H4 (cell line): ENCODE measurements around the gene SLC27A4. TPM values are rescaled to one million over a fixed set of nuclear protein-coding genes. Genes with fewer than 3 reads are reported as not detected.

Experiments used
- DNase-seq: peaks from one replicate; pipeline ENCODE4 v3.0.0-alpha.2; 2015; ENCODE audit warnings: low spot score
- total RNA-seq: library from RNA; depleted of rRNA; stranded (reverse); fragments of >200 nt; shearing (Covaris generic); gene quantifications from 2 replicates; pipeline ENCODE4 v1.2.3, GENCODE V29; 2014; rRNA removed

The SLC27A4 gene
- 15.1 and 21.9 TPM in 2 replicates for total RNA-seq

DNA sequence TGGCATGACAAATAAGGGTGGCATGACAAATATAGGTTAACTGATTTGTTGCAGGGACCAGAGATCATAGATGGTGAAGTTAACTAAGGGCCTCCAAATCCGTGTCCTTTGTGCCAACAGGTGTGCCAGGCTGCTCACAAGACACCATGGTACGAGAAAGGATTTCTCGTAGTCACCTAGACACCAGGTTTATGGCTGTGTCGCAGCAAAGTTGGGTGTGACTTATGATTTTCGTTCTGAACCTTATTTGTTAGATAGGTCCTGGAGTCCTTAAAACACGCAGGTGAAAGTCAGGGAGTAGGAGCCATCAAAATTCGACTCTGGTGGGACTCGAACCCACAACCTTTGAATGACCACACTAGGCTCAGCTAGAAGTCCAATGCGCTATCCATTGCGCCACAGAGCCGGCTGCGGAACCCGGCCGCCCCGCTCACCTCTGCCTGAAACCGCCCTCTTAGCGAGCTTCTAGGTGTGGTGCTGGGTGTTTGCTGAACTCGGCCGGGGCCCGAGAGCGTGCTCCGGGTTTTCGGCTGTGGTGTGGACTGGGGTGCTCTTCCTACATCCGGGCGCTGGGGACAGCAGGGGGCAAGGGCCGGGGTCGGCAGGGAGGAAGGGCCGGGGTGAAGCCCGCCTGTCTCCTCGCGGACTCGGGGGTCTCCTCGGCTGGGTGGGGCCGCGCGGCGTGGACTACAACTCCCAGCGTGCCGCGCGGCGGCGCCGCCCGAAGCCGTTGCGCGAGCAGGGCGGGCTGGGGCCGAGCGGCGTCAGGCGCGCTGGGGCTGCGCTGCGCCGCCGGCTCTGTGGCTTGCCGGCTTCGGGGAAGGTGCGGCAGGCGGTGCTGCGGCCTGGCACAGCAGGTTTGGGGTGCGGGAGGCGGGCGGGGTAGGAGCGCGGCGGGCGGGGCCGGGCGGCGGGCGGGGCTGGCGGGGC, at the start of gene SLC27A4:
SLC27A4 (plus strand) TSS at position 767 of the 930 bp plus-strand sequence. CDS start 2,606 bp downstream, outside the sequence.
- DNase-seq = peak; percentile 49

DNA sequence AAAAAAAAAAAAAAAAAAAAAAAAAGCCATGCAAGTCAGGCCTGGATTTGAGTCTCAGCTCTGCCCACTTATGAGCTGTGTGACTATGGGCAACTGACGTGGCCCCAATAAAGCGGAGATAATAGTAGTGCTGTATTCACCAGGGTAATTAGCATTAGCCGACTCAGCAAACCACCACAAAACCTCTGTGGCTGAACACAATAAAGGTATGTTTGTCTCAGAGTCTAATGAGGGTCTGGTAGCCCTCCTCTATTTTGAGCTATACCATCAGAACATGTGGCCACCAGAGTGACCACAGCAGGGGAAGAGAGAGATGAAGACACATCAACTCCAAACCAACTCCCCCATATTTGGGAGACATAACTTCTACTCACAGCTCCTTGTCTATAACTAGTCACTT, 48.3 kb upstream of the SLC27A4 start:
- no peak for DNase-seq

DNA sequence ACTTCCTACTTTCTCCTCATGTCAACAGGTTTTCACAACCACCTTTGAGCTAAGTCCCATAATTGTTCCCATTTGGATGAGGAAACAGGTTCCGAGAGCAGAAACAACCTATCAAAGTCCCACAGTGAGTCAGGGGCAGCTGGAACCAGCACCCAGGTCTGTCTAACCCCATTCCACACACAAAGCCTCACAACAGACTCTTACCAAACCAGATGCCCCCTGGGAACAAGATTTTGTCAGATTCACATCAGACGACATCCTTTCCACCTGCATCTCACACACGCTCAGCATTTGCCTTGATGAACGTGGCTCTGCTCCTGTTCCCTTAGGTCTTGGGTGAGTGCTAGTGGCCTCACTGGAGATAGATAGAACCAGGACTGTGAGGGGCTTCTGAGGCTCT, 47.2 kb upstream of the SLC27A4 start:
- no peak for DNase-seq

DNA sequence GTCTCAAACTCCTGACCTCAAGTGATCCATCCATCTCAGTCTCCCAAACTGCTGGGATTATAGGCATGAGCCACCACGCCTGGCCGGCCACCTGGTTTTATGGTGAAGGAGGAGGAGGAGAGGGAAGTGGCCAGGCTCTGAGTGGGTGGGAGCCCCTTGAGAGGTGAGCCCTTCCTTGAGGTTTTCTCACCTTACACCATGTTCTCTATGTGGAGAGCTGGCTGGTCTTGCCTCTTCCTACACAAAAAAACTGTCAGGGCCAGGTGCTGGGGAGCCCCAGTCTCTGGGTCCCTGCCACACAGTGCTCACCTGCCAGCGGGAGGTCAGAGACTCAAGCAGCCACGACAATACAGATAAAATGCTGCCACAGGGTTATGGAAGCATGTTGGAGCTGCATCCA, 46.2 kb upstream of the SLC27A4 start:
- DNase-seq = no peak

DNA sequence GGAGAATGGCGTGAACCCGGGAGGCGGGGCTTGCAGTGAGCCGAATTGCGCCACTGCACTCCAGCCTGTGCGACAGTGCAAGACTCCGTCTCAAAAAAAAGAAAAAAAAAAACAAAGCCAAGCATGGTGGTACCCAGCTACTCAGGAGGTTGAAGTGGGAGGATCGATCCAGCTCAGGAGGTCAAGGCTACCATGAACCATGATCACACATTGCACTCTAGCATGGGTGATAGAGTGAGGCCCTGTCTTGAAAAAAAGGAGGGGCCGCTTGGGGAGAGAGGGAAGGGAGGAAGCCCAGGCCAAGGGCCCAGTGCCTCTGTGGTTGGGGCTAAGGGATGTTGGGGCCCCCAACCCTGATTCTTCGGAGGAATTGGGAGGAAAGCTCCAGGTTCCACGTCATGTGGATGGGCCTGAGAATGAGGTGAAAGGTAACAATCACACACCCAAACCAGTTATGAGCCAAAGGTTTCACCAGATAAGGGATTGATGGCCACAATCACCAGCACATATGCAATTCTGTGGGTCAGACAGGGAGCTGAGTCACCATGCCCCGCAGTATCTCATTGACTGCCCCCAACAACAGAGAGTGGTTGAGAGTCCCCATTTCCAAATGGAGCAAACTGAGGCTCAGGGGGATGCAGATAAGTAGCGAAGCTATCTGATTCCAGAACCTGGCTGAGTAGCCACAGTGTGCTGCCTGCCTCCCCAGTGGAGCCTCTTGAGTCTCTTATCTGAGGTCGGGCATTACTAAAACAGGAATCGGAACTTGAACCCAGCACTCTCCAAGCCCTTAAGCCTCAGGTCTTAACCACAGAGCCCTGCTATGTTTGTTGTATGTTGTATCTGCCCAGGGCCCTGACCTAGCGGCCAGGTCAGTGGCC, 43.7 kb upstream of the SLC27A4 start:
- DNase-seq = no peak

DNA sequence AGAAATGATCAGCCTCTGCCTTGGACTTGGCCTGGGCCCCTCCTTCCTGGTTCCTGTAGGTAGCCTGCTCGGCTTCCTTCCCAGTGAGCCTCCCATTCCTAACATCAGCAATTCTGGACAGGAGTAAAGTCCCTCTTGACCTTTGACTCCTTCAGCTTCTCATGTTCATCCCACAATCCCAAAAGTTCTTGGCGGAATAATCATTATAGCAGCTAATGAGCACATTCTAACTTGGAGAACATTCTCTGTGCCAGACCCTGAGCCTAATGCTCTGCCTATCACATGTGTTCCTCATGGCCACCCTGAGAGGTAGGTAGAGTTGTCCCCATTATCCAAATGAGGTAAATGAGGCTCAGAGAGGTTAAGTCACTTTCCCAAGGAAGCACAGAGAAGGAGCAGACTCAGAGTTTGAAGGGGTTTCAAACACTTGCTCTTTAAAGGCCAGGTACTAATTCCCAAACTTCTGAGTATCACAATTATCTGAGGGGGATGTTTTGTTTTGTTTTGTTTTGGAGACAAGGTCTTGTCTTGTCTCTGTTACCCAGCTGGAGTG, 43.0 kb upstream of the SLC27A4 start:
- DNase-seq = no peak

DNA sequence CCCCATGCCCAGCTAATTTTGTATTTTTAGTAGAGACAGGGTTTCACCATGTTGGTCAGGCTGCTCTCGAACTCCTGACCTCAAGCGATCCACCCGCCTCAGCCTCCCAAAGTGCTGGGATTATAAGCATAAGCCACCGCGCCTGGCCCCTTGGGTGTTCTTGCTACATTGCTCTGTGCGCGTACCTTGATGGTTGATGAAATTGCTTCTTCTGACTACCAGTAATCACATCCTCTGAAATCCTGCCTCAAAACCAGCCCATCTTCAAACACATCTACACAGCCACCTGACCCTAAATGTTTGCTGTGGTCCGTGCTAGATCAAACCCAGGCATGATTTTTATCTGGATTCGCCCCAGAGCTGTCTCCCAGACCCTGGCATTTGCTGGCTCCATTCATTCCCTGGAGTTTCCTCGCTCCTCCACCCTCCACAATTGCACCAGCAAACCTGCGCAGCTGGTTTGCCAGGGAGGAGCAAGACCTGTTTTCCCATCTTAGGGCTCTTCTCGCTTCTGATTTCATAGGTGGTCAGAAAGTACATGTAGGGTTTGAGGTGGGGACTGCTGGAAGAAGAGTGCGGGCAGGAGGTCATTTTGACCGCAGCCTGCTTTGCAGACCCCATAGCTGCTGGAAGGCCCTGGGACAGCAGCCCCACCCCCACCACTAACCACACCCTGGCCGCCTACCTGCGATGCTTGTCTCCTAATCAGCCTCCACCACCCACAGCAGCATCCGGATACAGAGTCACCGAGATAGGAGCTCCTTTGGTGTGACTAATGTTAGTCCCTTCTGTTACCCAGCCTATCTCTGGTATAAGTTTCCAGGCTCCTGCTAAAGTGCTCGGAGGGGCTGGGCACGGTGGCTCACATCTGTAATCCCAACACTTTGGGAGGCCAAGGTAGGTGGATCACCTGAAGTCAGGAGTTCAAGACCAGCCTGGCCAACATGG, 41.5 kb upstream of the SLC27A4 start:
- no peak for DNase-seq

DNA sequence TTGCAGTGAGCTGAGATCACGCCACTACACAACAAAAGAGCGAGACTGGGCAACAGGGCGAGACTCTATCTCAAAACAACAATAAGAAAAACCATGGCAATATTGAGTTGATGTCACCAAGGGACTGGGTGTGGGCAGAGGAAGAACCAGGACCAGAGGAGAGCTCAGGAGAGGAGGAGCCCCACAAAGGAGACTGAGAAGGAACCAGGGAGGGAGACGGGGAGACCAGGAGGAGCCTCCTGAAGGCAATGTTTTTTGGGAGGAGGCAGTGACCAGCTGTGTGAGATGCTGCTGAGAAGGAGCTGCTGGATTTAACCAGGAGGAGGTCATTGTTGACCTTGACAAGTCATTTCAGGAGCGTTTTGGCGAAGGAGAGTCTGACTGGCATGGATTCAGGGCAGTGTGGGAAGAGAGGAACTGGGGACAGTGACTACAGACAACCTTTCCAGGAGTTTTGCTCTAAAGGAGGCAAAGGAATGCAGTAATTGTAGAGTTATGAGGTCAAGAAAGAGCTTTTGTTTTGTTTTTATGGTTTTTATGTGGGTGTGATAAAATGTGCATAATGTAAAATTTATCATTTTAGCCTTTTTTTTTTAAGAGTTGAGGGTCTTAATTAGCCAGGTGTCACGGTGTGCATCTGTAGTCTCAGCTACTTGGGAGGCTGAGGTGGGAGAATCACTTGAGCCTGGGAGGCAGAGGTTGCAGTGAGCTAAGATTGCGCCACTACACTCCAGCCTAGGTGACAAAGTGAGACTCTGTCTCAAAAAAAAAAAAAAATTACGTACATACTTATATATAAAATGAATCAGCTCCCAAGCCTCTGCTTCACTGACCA, 36.0 kb upstream of the SLC27A4 start:
- DNase-seq = no peak

DNA sequence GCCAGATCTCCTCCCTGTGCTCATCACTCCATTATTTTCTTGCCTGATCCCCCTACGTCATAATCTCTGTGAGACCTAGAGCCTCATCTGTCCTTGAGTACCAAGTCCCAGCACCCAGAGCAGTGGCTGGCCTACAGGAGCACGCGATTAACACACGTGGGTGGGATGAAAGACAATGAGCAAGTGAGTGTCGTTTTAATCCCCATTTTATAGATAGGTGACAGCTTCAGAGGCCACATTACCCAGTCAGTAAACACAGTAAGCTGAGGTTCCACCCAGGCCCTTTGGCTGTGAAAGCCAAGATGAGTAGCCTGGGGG, 35.4 kb upstream of the SLC27A4 start:
- DNase-seq = no peak

DNA sequence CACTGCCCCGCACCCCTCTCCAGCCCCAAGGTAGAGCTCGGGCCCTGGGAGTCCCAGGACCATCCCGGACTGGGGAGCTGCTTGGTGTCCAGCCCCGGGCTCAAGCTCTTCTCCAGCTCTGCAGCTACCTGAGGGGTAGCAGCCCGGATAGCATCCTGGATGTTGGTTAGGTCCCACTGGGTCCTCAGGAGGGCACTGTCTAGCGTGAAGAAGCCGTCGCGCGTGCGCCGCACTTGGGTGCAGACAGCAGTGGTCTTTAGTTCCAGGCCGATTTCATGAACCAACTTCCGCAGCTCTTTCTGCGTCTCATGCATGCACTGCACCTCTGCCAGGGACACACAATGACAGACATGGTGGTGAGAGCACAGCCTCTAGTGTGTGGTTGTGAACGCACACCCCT, 30.8 kb upstream of the SLC27A4 start:
- DNase-seq = no peak

DNA sequence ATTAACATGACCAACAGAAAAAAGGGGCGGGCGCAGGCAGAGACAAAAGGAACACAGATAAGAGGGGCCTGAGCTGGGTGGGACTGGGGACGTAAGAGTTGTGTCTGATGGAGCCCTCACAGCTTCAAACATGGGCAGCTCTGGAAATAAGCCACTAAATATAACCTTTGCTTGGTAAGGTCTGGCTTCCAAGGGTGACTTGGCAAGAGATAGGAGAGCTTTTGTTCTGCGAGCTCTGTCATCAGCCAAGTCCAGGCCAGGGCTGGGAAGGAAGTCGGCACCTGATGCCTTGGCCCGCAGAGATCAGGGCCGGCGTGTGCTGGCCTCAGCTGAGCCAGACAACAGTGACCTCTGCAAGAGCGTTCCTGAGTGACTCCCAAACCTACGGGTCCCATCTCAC, 29.9 kb upstream of the SLC27A4 start:
- DNase-seq = no peak

DNA sequence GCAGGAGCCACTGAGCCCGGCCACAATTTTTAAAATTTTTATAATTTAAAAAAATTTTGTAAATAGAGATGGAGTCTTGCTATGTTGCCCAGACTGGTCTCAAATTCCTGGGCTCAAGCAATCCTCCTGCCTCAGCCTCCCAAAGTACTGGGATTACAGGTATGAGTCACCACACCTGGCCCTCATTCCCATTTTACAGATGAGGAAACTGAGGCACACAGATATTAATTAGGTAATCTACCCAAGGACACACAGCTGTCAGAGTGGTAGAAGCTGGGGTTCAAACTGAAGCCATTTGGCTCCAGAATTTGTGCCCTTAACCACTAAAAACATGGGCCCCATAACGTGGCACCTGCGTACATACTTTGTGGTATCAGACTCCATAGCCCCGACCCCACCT, 25.6 kb upstream of the SLC27A4 start:
- DNase-seq = no peak

DNA sequence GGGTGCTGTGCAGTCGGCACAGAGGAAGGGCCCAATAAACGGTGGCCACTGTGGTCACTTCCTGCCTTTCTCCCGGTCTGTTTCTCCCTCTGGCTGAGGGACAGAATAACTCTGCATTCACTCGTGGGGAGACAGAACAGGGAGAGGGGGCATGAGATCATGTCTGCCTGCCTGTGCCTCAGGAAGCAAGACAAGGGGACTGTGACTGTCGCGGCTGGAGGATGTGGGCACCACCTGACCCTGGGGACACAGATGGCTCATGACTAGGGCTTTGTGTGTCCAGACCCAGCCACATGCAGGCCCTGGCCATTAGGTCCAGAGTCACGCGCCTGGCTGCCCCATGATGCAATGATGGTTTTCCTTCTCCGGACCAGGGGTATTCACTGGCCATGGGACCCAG, 23.9 kb upstream of the SLC27A4 start:
- no peak for DNase-seq

DNA sequence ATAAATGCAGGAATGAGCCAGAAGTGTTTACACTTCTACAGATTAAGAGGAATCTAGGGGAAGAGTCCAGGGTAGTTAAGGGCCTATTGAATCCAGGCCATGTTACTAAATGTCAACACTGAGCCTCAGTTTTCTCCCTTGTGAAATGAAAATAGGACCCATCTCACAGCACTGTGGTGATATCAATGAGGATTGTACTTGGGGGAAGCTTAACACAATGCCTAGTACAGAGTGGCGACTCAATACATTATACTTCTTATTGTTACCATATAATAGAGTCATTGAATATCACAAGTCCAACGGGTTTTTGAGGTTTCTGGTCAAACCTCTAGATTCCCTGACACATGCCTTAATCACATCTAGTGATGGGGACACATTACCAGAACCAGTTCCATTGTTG, 22.7 kb upstream of the SLC27A4 start:
- no peak for DNase-seq

DNA sequence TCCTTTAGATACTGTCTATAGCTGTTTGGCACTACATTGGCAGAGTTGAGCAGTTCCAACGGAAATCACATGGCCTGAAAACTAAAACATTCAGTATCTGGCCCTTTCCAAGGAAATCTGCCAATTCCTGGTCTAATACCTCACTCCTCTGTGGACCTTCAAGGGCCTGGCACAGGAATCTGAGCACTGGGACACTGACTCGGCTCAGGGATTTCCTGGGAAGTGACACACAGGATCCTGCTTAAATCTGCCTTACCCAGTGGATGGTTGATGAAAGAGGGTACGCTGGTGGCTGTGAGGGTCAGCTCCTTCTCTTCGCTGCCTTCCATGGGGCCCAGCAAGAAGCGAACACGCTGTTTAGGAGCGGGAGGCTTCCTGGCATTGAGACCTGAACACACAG, 19.0 kb upstream of the SLC27A4 start:
- no peak for DNase-seq

DNA sequence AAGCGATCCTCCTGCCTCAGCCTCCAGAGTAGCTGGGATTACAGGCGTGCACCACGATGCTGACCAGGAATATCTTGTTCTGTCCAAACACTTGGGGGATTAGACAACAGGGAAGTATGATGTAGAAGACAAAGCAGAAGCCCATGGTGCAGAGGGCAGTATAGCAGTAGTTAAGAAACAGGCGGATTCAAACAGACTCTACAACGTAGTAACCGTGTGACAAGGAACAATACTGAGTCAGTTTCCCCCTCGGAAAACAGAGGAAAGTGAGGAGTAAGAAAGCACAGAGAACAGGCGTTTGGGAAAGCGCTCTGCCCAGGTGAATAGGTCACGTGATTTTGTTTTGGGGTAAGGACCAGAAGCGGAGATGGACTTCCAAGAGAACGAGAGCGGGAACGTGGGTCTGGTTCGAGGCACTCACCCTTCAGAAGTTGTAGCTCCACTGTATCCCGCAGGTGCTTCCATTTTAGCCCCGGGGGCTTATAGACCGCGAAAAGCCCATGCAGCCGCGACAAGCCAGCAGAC, 18.4 kb upstream of the SLC27A4 start:
- DNase-seq = no peak

DNA sequence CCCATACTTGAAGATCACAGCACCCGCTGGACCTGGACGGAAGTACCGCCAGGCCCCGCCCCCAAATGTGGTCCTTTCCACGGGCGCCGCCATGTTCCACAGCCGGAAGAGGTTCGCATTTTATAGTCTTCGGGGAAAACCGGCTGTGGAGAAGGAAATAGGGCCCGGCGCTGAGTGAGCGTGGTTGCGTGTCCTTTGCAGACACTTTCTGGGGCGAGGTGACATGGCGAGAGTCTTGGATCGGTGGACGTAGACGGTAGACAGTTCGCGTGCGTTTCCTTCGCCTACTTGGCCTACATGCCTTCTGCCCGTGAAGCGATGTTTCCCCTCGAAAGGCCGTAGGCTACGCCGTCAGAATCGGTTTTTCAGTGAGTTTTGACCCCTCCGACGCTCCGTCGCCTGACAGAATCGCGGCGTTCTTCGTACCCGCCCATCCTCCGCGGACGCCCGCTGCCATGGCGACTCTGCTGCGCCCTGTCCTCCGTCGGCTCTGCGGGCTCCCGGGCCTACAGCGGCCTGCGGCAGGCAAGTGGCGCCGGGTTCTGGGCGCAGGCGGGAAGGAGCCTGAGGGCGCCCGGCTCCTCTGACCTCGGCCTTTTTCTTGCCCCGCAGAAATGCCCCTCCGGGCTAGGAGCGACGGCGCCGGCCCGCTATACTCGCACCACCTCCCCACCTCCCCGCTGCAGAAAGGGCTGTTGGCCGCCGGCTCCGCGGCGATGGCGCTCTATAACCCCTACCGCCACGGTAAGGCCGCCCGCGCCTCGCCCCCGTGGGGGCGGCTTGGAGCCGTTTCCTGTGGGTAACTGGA, 17.7 kb upstream of the SLC27A4 start, which contains the start of the genes COQ4 and TRUB2:
COQ4 (plus strand) TSS at position 436 of the 808 bp plus-strand sequence; CDS start at position 456, 20 bp downstream.
TRUB2 (minus strand) TSS at position 44 of the 808 bp plus-strand sequence; CDS start at position 5, 39 bp downstream.
- DNase-seq = peak; percentile 89

DNA sequence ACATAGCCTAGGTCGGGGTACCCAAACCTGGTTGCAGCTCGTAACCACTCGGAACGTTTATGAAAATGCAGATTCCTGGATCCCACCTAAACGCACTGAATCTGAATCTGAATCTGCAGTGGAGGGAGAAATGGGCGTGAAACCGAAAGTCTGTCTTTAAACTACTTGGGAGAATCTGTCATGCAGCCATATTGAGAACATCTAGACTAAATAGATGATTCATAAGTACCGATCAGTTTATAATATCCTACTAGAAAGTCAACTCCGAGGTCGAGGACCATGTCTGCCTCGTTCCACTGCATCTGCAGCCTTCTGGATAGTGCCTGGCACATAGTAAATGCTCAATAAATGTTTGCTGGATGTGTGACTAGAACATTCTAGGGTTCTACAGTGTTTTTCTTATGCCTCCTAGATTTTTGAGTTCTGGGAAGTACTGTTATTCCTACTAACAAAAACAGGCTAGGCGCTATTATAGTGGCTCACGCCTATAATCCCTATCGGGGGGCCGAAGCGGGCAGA, 17.1 kb upstream of the SLC27A4 start:
- no peak for DNase-seq

DNA sequence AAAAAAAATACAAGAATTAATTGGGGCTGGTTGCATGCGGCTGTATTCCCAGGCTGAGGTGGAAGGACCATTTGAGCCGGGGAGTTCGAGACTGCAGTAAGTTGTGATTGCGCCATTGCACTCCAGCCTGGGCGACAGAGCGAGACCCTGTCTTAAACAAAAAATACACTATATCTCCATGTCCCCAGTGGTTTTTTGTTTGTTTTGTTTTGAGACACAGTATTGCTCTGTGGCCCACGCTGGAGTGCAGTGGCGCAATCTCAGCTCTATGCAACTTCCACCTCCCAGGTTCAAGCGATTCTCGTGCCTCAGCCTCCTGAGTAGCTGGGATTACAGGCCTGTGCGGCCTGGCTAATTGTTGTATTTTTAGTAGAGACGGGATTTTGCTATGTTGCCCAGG, 16.5 kb upstream of the SLC27A4 start:
- no peak for DNase-seq
